HG03460 (cell line): ENCODE data around the gene MACROH2A1.
A peak's percentile ranks its signal among the peaks of the same experiment; 100 is the strongest.

Experiments used
- ATAC-seq: cut with Tn5 transposase; IDR thresholded peaks from one replicate; pipeline ENCODE4 v1.9.1; 2021; ENCODE audit not compliant: unreplicated experiment

The MACROH2A1 gene

DNA sequence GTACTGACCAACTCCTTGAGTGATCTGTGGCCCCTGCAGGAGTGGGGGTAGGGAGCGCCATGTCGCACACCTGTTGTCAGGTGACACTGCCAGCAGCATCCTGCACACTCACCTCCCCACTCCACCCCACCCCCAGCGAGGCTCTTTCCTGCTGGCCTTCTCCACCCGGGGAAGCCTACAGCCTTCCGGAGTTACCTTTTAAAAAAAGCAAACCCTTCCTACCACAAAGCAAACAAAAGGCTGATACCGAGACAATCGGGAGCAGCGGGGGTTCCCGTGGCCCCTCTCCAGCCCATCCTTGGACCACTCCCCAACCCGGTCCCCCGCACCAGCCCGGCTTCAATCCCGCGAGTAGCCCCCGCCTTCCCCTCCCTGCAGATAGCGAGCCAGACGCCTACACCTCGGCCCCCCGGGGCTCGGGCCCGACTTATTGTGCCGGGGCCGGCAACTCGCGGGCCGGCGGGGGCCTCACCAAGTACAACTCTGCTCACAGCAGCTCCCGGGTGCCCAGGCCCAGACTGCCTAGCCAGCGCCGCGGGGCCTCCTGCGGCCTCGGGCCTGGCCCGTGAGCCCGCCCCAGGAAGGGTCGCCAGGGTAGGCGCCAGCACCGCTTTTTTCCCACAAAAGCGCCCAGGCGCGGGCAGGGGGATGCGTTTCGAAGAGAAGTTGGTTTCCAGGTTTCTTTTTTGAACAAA, 724 bp downstream of the MACROH2A1 start:
- peak; percentile 28 for ATAC-seq

- ATAC-seq = no peak
Observed at GRCh38 chr5:135397084-135397483, 1.9 kb downstream of the MACROH2A1 start.

- ATAC-seq = no peak
Observed at GRCh38 chr5:135396459-135397055, 2.5 kb downstream of the MACROH2A1 start.

GRCh38 chr5:135395866-135396265, 3.2 kb downstream of the MACROH2A1 start:
- no peak for ATAC-seq

DNA sequence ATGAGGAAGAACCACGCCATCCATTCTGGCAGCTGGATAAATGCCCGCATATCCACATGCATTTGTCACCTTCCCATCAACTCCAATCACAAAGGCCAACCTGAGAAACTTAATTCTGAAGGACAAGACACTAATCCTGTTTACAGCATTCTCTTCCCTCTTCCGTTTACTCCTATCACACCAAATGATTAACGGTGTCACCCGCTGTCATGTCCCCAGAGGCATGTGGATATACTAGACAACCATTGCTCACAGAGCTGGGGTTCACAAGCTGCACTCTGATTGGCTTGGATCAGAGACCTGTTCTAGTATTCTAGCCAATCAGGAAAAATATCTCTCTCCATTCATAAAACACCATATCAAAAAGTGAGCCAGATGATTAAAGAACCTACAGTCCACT, 3.6 kb downstream of the MACROH2A1 start:
- ATAC-seq = no peak

GRCh38 chr5:135394095-135394494, 4.9 kb downstream of the MACROH2A1 start:
- no peak for ATAC-seq

DNA sequence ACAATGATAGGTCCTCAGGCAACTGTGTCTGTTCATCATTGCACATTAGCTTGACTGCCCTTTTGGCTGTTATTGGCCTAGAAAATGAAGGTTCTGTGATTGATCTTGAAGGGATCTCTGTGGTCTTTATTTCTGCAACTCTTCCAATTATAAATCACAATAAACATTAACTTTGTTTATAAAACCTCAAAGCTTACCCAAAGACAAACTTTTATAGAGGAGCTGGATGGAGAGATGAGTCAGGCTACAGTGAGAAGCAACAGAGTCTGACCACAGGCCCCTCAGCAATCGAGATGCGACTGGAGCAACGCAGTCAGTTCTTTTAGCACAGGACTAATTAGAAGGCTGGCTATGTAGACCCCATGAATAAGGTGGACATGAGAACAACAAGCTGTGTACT, 5.3 kb downstream of the MACROH2A1 start:
- no peak for ATAC-seq

GRCh38 chr5:135393229-135393628, 5.8 kb downstream of the MACROH2A1 start:
- no peak for ATAC-seq

GRCh38 chr5:135392256-135392655, 6.8 kb downstream of the MACROH2A1 start:
- ATAC-seq = peak; percentile 43

- no peak for ATAC-seq
Observed at GRCh38 chr5:135391869-135392255, 7.2 kb downstream of the MACROH2A1 start.

- ATAC-seq = no peak
Observed at GRCh38 chr5:135391116-135391868, 7.7 kb downstream of the MACROH2A1 start.

- no peak for ATAC-seq
Observed at GRCh38 chr5:135388860-135389435, 10.1 kb downstream of the MACROH2A1 start.

DNA sequence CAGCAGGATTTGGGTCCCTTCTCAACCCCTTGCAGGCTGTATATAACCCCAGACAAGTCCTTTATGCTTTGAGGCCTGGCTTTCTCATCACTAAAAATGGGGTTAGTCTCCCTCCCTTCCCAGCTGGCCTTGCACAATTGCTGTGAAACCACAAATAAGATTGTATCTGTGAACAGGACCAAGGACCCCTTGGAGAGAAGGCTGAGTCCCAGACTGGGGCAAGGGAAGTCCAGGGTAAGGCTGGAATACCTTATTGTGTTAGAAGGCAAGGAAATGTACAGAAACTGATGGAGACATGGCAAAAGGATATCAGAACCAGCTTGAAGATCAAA, 11.4 kb downstream of the MACROH2A1 start:
- no peak for ATAC-seq

GRCh38 chr5:135386886-135387628, 12.0 kb downstream of the MACROH2A1 start:
- no peak for ATAC-seq

- ATAC-seq = no peak
Observed at GRCh38 chr5:135386096-135386495, 12.9 kb downstream of the MACROH2A1 start.

GRCh38 chr5:135385576-135385975, 13.5 kb downstream of the MACROH2A1 start:
- no peak for ATAC-seq

- ATAC-seq = no peak
Observed at GRCh38 chr5:135384898-135385297, 14.1 kb downstream of the MACROH2A1 start.

DNA sequence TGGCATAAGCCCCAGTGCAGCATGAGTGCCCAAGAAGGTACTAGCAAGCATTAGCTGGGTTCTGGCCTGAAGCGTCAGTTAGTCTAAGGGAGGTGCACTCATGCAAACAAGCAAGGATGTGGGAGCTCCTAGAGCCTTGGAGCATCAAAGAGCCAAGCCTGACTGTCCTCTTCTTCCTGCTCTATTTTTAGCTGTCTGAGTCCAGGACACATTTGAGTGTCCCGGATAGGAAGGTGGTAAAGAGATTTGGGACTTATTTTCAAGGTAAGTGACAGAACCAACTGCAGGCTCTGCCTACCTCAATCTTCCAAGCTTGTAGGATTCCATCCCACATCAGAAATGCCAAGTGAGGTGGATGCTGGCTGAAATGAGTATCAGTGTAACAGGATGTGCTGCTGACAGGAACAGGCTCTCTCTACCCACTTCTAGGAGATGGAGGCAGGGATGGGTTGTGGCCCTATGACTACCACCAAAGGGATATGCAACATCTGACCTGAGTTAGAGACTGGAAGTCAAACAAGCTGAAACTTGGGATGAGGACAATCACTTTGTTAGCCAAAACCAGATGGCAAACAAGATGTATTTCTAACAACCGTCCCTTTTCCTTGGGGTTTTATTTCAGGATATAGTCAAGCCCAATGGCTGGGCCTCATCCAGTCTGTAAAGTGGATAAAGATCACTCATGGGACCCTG, 15.1 kb downstream of the MACROH2A1 start:
- ATAC-seq = no peak

GRCh38 chr5:135382981-135383380, 16.1 kb downstream of the MACROH2A1 start:
- ATAC-seq = no peak

- ATAC-seq = no peak
Observed at GRCh38 chr5:135382106-135382790, 16.8 kb downstream of the MACROH2A1 start.
